Measurements from ENCODE around the gene CRB1.

CRB1 gene

DNA sequence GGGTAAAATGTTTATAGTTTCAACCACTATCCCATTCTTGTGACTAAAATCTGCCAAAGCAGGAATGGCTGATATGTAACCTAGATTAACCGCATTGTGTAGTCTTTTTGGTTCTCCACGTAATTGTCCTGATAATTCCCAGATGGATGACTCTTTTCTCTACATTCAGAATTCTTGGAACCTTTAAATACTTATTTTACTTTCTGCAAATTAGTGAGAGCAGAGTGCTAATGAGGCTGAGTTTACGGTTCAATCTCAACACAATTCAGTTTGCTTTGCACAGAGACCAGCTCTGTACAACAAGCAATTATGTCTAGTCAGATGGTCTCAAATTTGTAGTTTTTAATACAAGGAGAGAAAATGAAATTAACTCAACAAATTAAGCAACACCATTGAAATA is 9.1 kb downstream of the CRB1 start:
- Histone ChIP-seq H3K27me3 (ENCODE audit: insufficient read depth, low read length, poor library complexity) (no peaks in the 10 kb centered on the region), H2AFZ (ENCODE audit: low read depth, low read length) (no peak overlapping the region), H3K27ac (ENCODE audit: low read length) (no peak overlapping the region), H4K20me1 (ENCODE audit: insufficient read depth, low read length) (no peaks in the 10 kb centered on the region), H3K36me3 (ENCODE audit: insufficient read depth, low read length) (no peaks in the 10 kb centered on the region), H3K4me2 (ENCODE audit: insufficient read depth, low read length) (no peak overlapping the region), H3K4me1 (ENCODE audit: insufficient read depth, low read length) (no peaks in the 10 kb centered on the region), H3K4me3 (ENCODE audit: low read depth in 1 of 2, low read length in 2 of 2) (no peak overlapping the region), H3K9me3 (ENCODE audit: insufficient read depth, low read length, severe bottlenecking) (no peaks in the 10 kb centered on the region), H3K79me2 (ENCODE audit: insufficient read depth, low read length) (no peaks in the 10 kb centered on the region), H3K9ac (ENCODE audit: low read depth, low read length) (no peak overlapping the region)
- no peak for ATAC-seq (ENCODE audit: insufficient read depth, low read depth)
- TF ChIP-seq, protein P1, sequence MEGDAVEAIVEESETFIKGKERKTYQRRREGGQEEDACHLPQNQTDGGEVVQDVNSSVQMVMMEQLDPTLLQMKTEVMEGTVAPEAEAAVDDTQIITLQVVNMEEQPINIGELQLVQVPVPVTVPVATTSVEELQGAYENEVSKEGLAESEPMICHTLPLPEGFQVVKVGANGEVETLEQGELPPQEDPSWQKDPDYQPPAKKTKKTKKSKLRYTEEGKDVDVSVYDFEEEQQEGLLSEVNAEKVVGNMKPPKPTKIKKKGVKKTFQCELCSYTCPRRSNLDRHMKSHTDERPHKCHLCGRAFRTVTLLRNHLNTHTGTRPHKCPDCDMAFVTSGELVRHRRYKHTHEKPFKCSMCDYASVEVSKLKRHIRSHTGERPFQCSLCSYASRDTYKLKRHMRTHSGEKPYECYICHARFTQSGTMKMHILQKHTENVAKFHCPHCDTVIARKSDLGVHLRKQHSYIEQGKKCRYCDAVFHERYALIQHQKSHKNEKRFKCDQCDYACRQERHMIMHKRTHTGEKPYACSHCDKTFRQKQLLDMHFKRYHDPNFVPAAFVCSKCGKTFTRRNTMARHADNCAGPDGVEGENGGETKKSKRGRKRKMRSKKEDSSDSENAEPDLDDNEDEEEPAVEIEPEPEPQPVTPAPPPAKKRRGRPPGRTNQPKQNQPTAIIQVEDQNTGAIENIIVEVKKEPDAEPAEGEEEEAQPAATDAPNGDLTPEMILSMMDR (IDR thresholded peaks at IDR 0.05; ENCODE audit: borderline replicate concordance, extremely low read depth, low read length, poor library complexity, severe bottlenecking): no peak
- no peak for TF ChIP-seq EZH2 (IDR thresholded peaks at IDR 0.05; ENCODE audit: borderline replicate concordance, low read depth, low read length, severe bottlenecking)
- no peak for DNase-seq

DNA sequence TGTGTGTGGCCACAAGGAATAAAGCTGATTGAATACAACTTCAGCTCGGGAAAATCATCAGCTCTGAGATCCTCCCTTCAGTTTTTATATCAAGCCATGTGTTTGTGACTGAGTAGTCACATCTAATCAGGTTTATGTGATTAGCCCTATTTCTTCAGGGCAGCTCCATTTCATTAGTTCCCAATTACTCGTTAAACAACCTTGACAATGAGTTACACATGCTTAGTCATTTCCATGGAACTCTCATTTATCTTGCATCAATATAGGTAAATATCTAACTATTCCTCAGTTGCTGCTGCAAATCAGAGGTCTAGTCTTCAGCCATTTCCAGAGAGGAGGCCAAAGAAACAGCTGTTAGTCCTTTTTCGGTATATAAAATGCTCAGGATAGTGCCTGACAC is 16.3 kb downstream of the CRB1 start:
- Histone ChIP-seq H3K4me2 (ENCODE audit: insufficient read depth, low read length) (no peak overlapping the region), H3K79me2 (ENCODE audit: insufficient read depth, low read length) (no peaks in the 10 kb centered on the region), H3K36me3 (ENCODE audit: insufficient read depth, low read length) (no peaks in the 10 kb centered on the region), H3K9me3 (ENCODE audit: insufficient read depth, low read length, severe bottlenecking) (no peaks in the 10 kb centered on the region), H2AFZ (ENCODE audit: low read depth, low read length) (no peak overlapping the region), H3K4me1 (ENCODE audit: insufficient read depth, low read length) (no peaks in the 10 kb centered on the region), H4K20me1 (ENCODE audit: insufficient read depth, low read length) (no peaks in the 10 kb centered on the region), H3K27me3 (ENCODE audit: insufficient read depth, low read length, poor library complexity) (no peaks in the 10 kb centered on the region), H3K9ac (ENCODE audit: low read depth, low read length) (no peak overlapping the region), H3K4me3 (ENCODE audit: low read depth in 1 of 2, low read length in 2 of 2) (no peak overlapping the region), H3K27ac (ENCODE audit: low read length) (no peak overlapping the region)
- ATAC-seq (ENCODE audit: insufficient read depth, low read depth): no peak
- DNase-seq: no peak
- TF ChIP-seq, protein P1 (IDR thresholded peaks at IDR 0.05; ENCODE audit: borderline replicate concordance, extremely low read depth, low read length, poor library complexity, severe bottlenecking): no peak
- TF ChIP-seq EZH2 (IDR thresholded peaks at IDR 0.05; ENCODE audit: borderline replicate concordance, low read depth, low read length, severe bottlenecking): no peak

DNA sequence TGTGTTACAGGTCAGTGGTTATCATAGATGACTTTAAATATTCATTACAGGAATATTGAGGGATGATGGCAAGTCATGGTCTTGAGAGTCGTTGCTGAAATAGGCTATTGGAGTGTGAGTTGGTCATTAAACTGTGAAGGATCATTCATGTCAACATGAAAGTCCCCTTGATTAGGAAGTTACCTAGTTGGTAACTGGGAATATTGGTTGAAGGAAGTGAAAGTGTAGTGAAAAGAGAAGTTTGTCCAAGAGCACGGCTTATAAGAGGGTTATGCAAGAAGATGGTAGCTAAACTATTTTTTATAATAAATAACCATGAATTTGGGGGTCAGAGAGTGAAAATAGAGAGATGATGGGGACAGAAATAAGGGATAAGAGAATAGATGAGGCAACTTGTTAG is 16.9 kb downstream of the CRB1 start:
- ATAC-seq (ENCODE audit: insufficient read depth, low read depth) (no peak), DNase-seq (no peak)
- no peaks in the 10 kb centered on the region for H3K27me3 ChIP-seq (ENCODE audit: insufficient read depth, low read length, poor library complexity)
- TF ChIP-seq EZH2 (IDR thresholded peaks at IDR 0.05; ENCODE audit: borderline replicate concordance, low read depth, low read length, severe bottlenecking): no peak
- TF ChIP-seq, protein P1 (IDR thresholded peaks at IDR 0.05; ENCODE audit: borderline replicate concordance, extremely low read depth, low read length, poor library complexity, severe bottlenecking): no peak
- H3K27ac ChIP-seq (ENCODE audit: low read length): no peak overlapping the region
- no peak overlapping the region for H3K9ac ChIP-seq (ENCODE audit: low read depth, low read length)
- no peak overlapping the region for H2AFZ ChIP-seq (ENCODE audit: low read depth, low read length)
- no peaks in the 10 kb centered on the region for H3K79me2 ChIP-seq (ENCODE audit: insufficient read depth, low read length)
- H3K36me3 ChIP-seq (ENCODE audit: insufficient read depth, low read length): no peaks in the 10 kb centered on the region
- no peaks in the 10 kb centered on the region for H4K20me1 ChIP-seq (ENCODE audit: insufficient read depth, low read length)
- H3K4me2 ChIP-seq (ENCODE audit: insufficient read depth, low read length): no peak overlapping the region
- no peaks in the 10 kb centered on the region for H3K9me3 ChIP-seq (ENCODE audit: insufficient read depth, low read length, severe bottlenecking)
- no peaks in the 10 kb centered on the region for H3K4me1 ChIP-seq (ENCODE audit: insufficient read depth, low read length)
- H3K4me3 ChIP-seq (ENCODE audit: low read depth in 1 of 2, low read length in 2 of 2): no peak overlapping the region
